ENCODE results near the gene NF1. TPM values are rescaled to one million over a fixed set of nuclear protein-coding genes. Genes with fewer than 3 reads are reported as not detected.

NF1 gene
- total and polyA plus RNA-seq, 2 of the 13 experiments (the other 11 are each of a cell fraction or from before 2014, with no cell fraction given): 21.5 to 26.5 TPM

DNA sequence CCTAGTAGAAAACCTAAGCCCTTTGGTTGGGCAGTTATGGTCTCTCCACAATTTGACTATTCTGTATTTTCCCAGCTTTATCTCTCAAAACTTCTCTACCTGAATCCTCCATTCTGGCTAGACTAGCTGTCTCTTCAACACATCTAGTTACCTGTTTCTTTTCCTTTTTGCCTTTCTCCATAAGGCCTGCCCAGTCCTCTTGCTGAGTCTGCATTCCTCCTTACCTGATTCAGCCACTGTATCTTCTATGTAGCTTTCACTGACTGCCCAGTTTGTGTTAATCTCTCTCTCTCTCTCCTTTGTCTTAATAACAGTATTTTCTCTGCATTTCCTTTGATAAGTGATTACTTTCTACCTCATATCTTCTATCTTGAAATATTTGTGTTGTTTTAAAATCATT is 228.8 kb downstream of the NF1 start:
- TF ChIP-seq, protein P1, sequence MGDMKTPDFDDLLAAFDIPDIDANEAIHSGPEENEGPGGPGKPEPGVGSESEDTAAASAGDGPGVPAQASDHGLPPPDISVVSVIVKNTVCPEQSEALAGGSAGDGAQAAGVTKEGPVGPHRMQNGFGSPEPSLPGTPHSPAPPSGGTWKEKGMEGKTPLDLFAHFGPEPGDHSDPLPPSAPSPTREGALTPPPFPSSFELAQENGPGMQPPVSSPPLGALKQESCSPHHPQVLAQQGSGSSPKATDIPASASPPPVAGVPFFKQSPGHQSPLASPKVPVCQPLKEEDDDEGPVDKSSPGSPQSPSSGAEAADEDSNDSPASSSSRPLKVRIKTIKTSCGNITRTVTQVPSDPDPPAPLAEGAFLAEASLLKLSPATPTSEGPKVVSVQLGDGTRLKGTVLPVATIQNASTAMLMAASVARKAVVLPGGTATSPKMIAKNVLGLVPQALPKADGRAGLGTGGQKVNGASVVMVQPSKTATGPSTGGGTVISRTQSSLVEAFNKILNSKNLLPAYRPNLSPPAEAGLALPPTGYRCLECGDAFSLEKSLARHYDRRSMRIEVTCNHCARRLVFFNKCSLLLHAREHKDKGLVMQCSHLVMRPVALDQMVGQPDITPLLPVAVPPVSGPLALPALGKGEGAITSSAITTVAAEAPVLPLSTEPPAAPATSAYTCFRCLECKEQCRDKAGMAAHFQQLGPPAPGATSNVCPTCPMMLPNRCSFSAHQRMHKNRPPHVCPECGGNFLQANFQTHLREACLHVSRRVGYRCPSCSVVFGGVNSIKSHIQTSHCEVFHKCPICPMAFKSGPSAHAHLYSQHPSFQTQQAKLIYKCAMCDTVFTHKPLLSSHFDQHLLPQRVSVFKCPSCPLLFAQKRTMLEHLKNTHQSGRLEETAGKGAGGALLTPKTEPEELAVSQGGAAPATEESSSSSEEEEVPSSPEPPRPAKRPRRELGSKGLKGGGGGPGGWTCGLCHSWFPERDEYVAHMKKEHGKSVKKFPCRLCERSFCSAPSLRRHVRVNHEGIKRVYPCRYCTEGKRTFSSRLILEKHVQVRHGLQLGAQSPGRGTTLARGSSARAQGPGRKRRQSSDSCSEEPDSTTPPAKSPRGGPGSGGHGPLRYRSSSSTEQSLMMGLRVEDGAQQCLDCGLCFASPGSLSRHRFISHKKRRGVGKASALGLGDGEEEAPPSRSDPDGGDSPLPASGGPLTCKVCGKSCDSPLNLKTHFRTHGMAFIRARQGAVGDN (CRISPR knock-in tag; IDR thresholded peaks at IDR 0.05): no peak
- TF ChIP-seq ZNF12 (CRISPR knock-in tag; IDR thresholded peaks at IDR 0.05) (no peak), MTF1 (CRISPR knock-in tag; IDR thresholded peaks at IDR 0.05) (no peak), MAFK (conservative IDR thresholded peaks at IDR 0.05 in 1 of 2, IDR thresholded peaks at IDR 0.05 in 1 of 2; ENCODE audit: low read length in 2 of 2) (peak; percentile 24 to 25; a peak in 2 of 4 replicates), ARID3A (IDR thresholded peaks at IDR 0.05; ENCODE audit: low read depth, low read length) (no peak)
- H3K27me3 ChIP-seq (ENCODE audit: control insufficient read depth in 1 of 2, insufficient read depth in 2 of 2, low read length in 2 of 2): no peaks in the 10 kb centered on the region
- no peak overlapping the region for H2AFZ ChIP-seq (ENCODE audit: low read length)
- in situ Hi-C loops (cut with HindIII; ENCODE audit: extremely low pct_ligation_motif_present, low pct_unique_long_range_greater_than_20kb) (no loop called here), intact Hi-C loops (cut with micrococcal nuclease; ENCODE audit: unreplicated experiment) (no loop called here)
- no peak overlapping the region for H3K27ac ChIP-seq (ENCODE audit: extremely low read length, insufficient read depth, low read length)
- ATAC-seq: no peak
- H4K20me1 ChIP-seq (ENCODE audit: insufficient read depth, low read length): no peaks in the 10 kb centered on the region
- no peak overlapping the region for H3K4me2 ChIP-seq (ENCODE audit: low read depth, low read length)
- no TSS peak for BruUV-seq (replicated peaks)
- peaks cover 0 to 16% of the 10 kb centered on the region in 2 experiments; a peak in 3 of 5 replicates for H3K36me3 ChIP-seq (replicated peaks in 1 of 2; ENCODE audit: control insufficient read depth in 1 of 2, insufficient read depth in 2 of 2, low read length in 2 of 2)
- no peak for DNase-seq (ENCODE audit: low spot score)
- H3K9ac ChIP-seq (ENCODE audit: insufficient read depth, low read depth, low read length): no peak overlapping the region
- H3K79me2 ChIP-seq (ENCODE audit: insufficient read depth, low read length): no peaks in the 10 kb centered on the region
- POLR2A ChIA-PET: no interaction called here
- FAIRE-seq: no peak
- H3K9me3 ChIP-seq (ENCODE audit: low read length): no peaks in the 10 kb centered on the region
- CTCF ChIA-PET (ENCODE audit: low intra/inter-chr PET ratio, low total read pairs): no interaction called here
- no peak overlapping the region for H3K4me3 ChIP-seq (replicated peaks in 1 of 3; ENCODE audit: insufficient read depth in 1 of 3, low read depth in 2 of 3, low read length in 3 of 3)
- H3K4me1 ChIP-seq (ENCODE audit: insufficient read depth, low read length): peaks cover 8% of the 10 kb centered on the region; the same call in 1 of the 2 replicates
